DOHH2 (cell line): ENCODE measurements around the gene TOR1AIP2.

Experiments used
- CTCF ChIP-seq: fragments of 200-600 bp; sonication (generic); IDR thresholded peaks from one replicate; pipeline ENCODE4 v1.5.1; 2014; ENCODE audit warnings: antibody characterized with exemption, mild to moderate bottlenecking, low read depth, low read length; ENCODE audit not compliant: poor library complexity, severe bottlenecking
- EZH2phosphoT487 ChIP-seq: fragments of 200-600 bp; sonication (generic); IDR thresholded peaks from 2 replicates; pipeline ENCODE4 v1.6.1; 2017; ENCODE audit warnings: borderline replicate concordance, mild to moderate bottlenecking, antibody characterized with exemption, low read length, moderate library complexity, mixed read lengths

GRCh38 chr1:179812501-179813292 is 64.9 kb downstream of the TOR1AIP2 start:
- TF ChIP-seq CTCF (no peak), EZH2phosphoT487 (no peak)
